Measurements from ENCODE around the gene NANOS3.

- TF ChIP-seq ZNF660 (CRISPR knock-in tag; IDR thresholded peaks at IDR 0.05; ENCODE audit: borderline replicate concordance, low read depth) (no peak), THAP7 (CRISPR knock-in tag; IDR thresholded peaks at IDR 0.05) (no peak), EZH2 (conservative IDR thresholded peaks at IDR 0.05; ENCODE audit: low read depth, low read length) (no peak), ZNF468 (CRISPR knock-in tag; IDR thresholded peaks at IDR 0.05) (no peak), ZNF460 (CRISPR knock-in tag; IDR thresholded peaks at IDR 0.05; ENCODE audit: borderline replicate concordance) (no peak), CEBPB (IDR thresholded peaks at IDR 0.05; ENCODE audit: borderline replicate concordance, low read depth, low read length) (no peak), SUZ12 (IDR thresholded peaks at IDR 0.05; ENCODE audit: low read depth, low read length) (no peak)
These were observed at the start of gene NANOS3 for GRCh38 chr19:13876834-13877233.

All from HepG2 (cell line).